Kidney epithelial cell (primary cell): ENCODE results near the gene CDH22. TPM values are rescaled to one million over a fixed set of nuclear protein-coding genes. Genes with fewer than 3 reads are reported as not detected.

Source experiments
- DNase-seq: peaks from one replicate; pipeline ENCODE4 v3.0.0-alpha.2; 2010; ENCODE audit warnings: low read depth
- H3K27me3 ChIP-seq: 2 replicates; pipeline ENCODE4 v1.6.0; 2011; ENCODE audit warnings: low read length; ENCODE audit not compliant: control insufficient read depth, insufficient read depth
- H3K36me3 ChIP-seq: 2 replicates; pipeline ENCODE4 v1.5.1; 2011; ENCODE audit warnings: low read length; ENCODE audit not compliant: control insufficient read depth, insufficient read depth
- H3K4me3 ChIP-seq: 2 replicates; pipeline ENCODE4 v1.5.1; 2011; ENCODE audit warnings: low read depth, mild to moderate bottlenecking, control low read depth, low read length
- CTCF ChIP-seq: IDR thresholded peaks from 2 replicates; pipeline ENCODE4 v1.5.1; 2011; ENCODE audit warnings: mild to moderate bottlenecking, moderate library complexity, low read length, control low read depth, inconsistent platforms; ENCODE audit not compliant: insufficient read depth, poor library complexity, severe bottlenecking
- total RNA-seq: library from RNA; depleted of rRNA; stranded (reverse); fragments of >200 nt; gene quantifications from 2 replicates; pipeline ENCODE4 v1.2.3, GENCODE V29; 2015

The CDH22 gene
- total RNA-seq, 1 donor from 2014 or later: not detected

- Histone ChIP-seq H3K36me3 (no peaks in the 10 kb centered on the region), H3K4me3 (no peak overlapping the region), H3K27me3 (peaks cover 21% of the 10 kb centered on the region)
- DNase-seq: no peak
- TF ChIP-seq CTCF: no peak
These were observed 112.8 kb downstream of the CDH22 start for GRCh38 chr20:46195264-46196036.

- DNase-seq: no peak
- Histone ChIP-seq H3K36me3 (no peaks in the 10 kb centered on the region), H3K27me3 (peaks cover 17% of the 10 kb centered on the region), H3K4me3 (no peak overlapping the region)
- TF ChIP-seq CTCF: no peak
These were observed 113.9 kb downstream of the CDH22 start for GRCh38 chr20:46194409-46194808.

GRCh38 chr20:46192376-46192944 is 115.8 kb downstream of the CDH22 start:
- no peak for TF ChIP-seq CTCF
- H3K27me3 ChIP-seq: peaks cover 7% of the 10 kb centered on the region
- H3K4me3 ChIP-seq: no peak overlapping the region
- H3K36me3 ChIP-seq: no peaks in the 10 kb centered on the region
- no peak for DNase-seq

GRCh38 chr20:46191611-46192010 is 116.7 kb downstream of the CDH22 start:
- DNase-seq: no peak
- H3K36me3 ChIP-seq: no peaks in the 10 kb centered on the region
- H3K4me3 ChIP-seq: no peak overlapping the region
- H3K27me3 ChIP-seq: peaks cover 7% of the 10 kb centered on the region
- TF ChIP-seq CTCF: no peak

GRCh38 chr20:46191168-46191540 is 117.1 kb downstream of the CDH22 start:
- DNase-seq: no peak
- no peak for TF ChIP-seq CTCF
- Histone ChIP-seq H3K27me3 (peaks cover 7% of the 10 kb centered on the region), H3K36me3 (no peaks in the 10 kb centered on the region), H3K4me3 (no peak overlapping the region)
